Measurements from ENCODE around the gene DTX3.

The DTX3 gene

GRCh38 chr12:57623385-57623784 is 18.8 kb downstream of the DTX3 start:
- no peak for DNase-seq (ENCODE audit: low read depth)
- TF ChIP-seq CTCF (IDR thresholded peaks at IDR 0.05; ENCODE audit: low read depth, low read length, missing control alignments) = no peak
- in situ Hi-C loops (cut with HindIII; ENCODE audit: low sequenced_read_pairs) = no loop called here

GRCh38 chr12:57623811-57624390 is 19.3 kb downstream of the DTX3 start:
- in situ Hi-C loops (cut with HindIII; ENCODE audit: low sequenced_read_pairs) = no loop called here
- TF ChIP-seq CTCF (IDR thresholded peaks at IDR 0.05; ENCODE audit: low read depth, low read length, missing control alignments) = no peak
- DNase-seq (ENCODE audit: low read depth) = no peak
- no peak overlapping the region for H3K4me3 ChIP-seq (ENCODE audit: low read depth, low read length)

More at GRCh38 chr12:57623385-57623784, 18.8 kb downstream of the DTX3 start:
- H3K4me3 ChIP-seq (ENCODE audit: low read depth, low read length) = no peak overlapping the region

- in situ Hi-C loops (cut with HindIII; ENCODE audit: low sequenced_read_pairs) = loop anchor here (5.0 kb wide), 1 partner anchor 37 kb away; no protein-coding TSS in a partner anchor
- no peak for TF ChIP-seq CTCF (IDR thresholded peaks at IDR 0.05; ENCODE audit: low read depth, low read length, missing control alignments)
- no peak for DNase-seq (ENCODE audit: low read depth)
- no peak overlapping the region for H3K4me3 ChIP-seq (ENCODE audit: low read depth, low read length)
Observed at GRCh38 chr12:57624441-57625220, 20.0 kb downstream of the DTX3 start.

- in situ Hi-C loops (cut with HindIII; ENCODE audit: low sequenced_read_pairs) = loop anchor here (5.0 kb wide), 1 partner anchor 38 kb away; no protein-coding TSS in a partner anchor
- no peak for TF ChIP-seq CTCF (IDR thresholded peaks at IDR 0.05; ENCODE audit: low read depth, low read length, missing control alignments)
- no peak for DNase-seq (ENCODE audit: low read depth)
- no peak overlapping the region for H3K4me3 ChIP-seq (ENCODE audit: low read depth, low read length)
Observed at GRCh38 chr12:57625261-57626032, 20.8 kb downstream of the DTX3 start.

GRCh38 chr12:57626111-57626920 is 21.7 kb downstream of the DTX3 start:
- H3K4me3 ChIP-seq (ENCODE audit: low read depth, low read length) = no peak overlapping the region
- in situ Hi-C loops (cut with HindIII; ENCODE audit: low sequenced_read_pairs) = loop anchor here (5.0 kb wide), 1 partner anchor 39 kb away; no protein-coding TSS in a partner anchor
- no peak for DNase-seq (ENCODE audit: low read depth)
- no peak for TF ChIP-seq CTCF (IDR thresholded peaks at IDR 0.05; ENCODE audit: low read depth, low read length, missing control alignments)
